Measurements from ENCODE around the gene TRIM14.
A peak's percentile ranks its signal among the peaks of the same experiment; 100 is the strongest.
"Not testable (repeated sequence)": the region's sequence is repeated elsewhere in the genome, so short reads cannot be mapped to it uniquely, and the experiment has no call there.

Gene TRIM14

DNA sequence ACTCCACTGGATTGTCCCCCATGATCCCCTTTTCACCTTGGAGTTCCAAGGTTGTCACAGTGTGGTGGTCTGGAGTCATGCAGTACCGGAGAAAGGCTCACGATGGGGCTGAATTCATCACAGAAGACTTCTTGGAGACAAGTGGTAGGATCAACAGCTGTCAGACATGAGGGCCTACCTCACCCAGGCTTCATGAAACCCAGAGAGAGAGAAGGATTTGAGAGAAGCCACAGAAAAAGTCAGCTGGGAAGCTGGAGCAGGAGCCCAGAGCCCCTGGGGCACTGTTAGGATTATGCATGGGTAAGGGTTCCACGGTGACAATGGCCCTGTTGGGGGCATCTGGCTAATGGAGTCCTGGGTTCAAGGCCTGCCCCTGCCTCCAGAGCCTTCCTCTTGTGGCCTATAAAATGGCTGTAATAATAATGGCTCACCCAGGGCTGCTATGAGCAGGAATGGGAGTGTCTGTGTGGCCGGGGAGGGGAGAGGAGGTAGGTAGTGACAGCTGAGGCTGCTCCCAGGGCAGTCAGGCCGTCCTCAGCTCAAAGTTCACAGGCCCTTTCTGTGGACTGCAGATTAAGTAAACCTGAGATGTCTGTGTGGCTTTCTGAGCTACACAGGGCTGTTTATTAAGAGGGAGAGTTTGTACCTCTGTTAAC is 910 bp downstream of the TRIM14 start:
- H3K27ac ChIP-seq, result peak overlapping the region; percentile 90
- TF ChIP-seq ZFX (IDR thresholded peaks at IDR 0.05; ENCODE audit: borderline replicate concordance), result no peak
- TF ChIP-seq, protein P1, sequence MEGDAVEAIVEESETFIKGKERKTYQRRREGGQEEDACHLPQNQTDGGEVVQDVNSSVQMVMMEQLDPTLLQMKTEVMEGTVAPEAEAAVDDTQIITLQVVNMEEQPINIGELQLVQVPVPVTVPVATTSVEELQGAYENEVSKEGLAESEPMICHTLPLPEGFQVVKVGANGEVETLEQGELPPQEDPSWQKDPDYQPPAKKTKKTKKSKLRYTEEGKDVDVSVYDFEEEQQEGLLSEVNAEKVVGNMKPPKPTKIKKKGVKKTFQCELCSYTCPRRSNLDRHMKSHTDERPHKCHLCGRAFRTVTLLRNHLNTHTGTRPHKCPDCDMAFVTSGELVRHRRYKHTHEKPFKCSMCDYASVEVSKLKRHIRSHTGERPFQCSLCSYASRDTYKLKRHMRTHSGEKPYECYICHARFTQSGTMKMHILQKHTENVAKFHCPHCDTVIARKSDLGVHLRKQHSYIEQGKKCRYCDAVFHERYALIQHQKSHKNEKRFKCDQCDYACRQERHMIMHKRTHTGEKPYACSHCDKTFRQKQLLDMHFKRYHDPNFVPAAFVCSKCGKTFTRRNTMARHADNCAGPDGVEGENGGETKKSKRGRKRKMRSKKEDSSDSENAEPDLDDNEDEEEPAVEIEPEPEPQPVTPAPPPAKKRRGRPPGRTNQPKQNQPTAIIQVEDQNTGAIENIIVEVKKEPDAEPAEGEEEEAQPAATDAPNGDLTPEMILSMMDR (IDR thresholded peaks at IDR 0.05), result no peak

DNA sequence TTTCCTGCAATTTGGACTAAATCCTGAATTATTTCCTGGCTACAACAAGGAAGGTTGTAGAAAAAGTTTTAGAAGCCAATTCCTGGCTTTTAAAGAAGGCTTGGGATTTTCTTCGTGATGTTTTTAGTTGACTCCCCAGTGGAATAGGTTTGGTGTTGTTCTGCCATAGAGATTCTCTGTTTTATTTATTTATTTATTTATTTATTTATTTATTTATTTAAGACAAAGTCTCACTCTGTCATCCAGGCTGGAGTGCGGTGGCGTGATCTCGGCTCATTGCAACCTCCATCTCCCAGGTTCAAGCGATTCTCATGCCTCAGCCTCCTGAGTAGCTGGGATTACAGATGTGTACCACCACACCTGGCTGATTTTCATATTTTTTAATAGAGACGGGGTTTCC is 1.9 kb downstream of the TRIM14 start:
- H3K27ac ChIP-seq, result not testable (repeated sequence)

- TF ChIP-seq, protein P1 (IDR thresholded peaks at IDR 0.05), result no peak
- no peak for TF ChIP-seq ZFX (IDR thresholded peaks at IDR 0.05; ENCODE audit: borderline replicate concordance)
- no peak overlapping the region for H3K27ac ChIP-seq
These were observed 10.0 kb downstream of the TRIM14 start for GRCh38 chr9:98109052-98109451.

DNA sequence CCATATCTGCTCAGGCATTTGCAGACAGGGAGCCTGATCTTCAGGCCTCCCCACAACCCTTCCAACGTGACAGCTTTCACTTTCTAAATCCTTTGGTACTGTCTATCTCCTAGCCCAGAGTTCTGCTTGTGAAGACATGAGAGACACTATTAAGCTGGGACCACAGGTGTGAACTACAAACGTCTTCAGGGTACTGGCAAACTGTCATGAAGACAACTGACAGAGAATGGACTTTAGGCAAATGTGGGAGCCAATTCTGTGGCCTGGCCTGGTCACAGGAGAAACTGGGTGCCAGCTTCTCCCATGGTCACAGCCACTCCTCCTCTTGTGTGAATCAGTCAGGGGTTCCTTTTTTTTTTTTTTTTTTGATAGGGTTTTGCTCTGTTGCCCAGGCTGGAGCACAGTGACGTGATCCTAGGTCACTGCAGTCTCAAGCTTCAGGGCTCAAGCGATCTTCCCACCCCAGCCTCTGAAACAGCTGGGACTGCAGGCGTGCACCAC is 10.4 kb downstream of the TRIM14 start:
- no peak for TF ChIP-seq ZFX (IDR thresholded peaks at IDR 0.05; ENCODE audit: borderline replicate concordance)
- TF ChIP-seq, protein P1 (IDR thresholded peaks at IDR 0.05), result no peak
- no peak overlapping the region for H3K27ac ChIP-seq

DNA sequence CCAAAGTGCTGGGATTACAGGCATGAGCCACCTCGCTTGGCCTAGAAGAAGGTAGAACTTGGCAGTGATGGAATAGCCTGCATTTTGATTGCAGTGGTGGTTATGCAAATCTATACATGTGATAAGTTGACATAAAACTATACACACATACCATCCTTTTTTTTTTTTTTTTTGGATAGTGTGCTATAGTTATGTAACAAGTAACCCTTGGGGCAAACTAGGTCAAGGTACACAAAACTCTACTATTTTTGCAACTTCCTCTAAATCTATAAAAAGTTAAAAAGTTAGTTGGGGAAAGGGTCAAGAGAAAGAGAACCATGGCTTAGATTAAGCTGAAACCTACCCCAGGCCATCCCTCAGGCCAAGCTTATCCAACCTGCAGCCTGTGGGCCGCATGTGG is 11.1 kb downstream of the TRIM14 start:
- no peak overlapping the region for H3K27ac ChIP-seq
- TF ChIP-seq, protein P1 (IDR thresholded peaks at IDR 0.05), result no peak
- TF ChIP-seq ZFX (IDR thresholded peaks at IDR 0.05; ENCODE audit: borderline replicate concordance), result no peak

- TF ChIP-seq ZFX (IDR thresholded peaks at IDR 0.05; ENCODE audit: borderline replicate concordance), result no peak
- TF ChIP-seq, protein P1 (IDR thresholded peaks at IDR 0.05), result no peak
- H3K27ac ChIP-seq, result no peak overlapping the region
These were observed 14.0 kb downstream of the TRIM14 start for GRCh38 chr9:98105006-98105405.

- no peak for TF ChIP-seq ZFX (IDR thresholded peaks at IDR 0.05; ENCODE audit: borderline replicate concordance)
- TF ChIP-seq, protein P1 (IDR thresholded peaks at IDR 0.05), result no peak
- H3K27ac ChIP-seq, result no peak overlapping the region
These were observed 14.6 kb downstream of the TRIM14 start for GRCh38 chr9:98104445-98104881.

DNA sequence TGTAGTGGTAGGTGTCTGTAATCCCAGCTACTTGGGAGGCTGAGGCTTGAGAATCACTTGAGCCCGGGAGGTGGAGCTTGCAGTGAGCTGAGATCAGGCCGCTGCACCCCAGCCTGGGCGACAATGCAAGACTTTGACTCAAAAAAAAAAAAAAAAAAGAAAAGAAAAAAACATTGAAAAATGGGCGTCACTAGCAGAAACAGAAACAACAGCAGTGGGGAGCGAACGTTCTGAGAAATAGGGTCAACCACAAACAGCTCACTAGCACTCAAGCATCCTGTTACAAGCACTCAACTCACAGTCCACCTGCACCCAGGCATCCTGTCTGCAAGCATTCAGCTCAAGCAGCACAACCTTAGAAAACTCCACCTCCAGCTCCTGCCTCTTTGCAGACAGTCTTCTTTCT is 17.2 kb downstream of the TRIM14 start:
- TF ChIP-seq, protein P1 (IDR thresholded peaks at IDR 0.05), result no peak
- no peak for TF ChIP-seq ZFX (IDR thresholded peaks at IDR 0.05; ENCODE audit: borderline replicate concordance)
- no peak overlapping the region for H3K27ac ChIP-seq

Measured in 22Rv1 (cell line).